PC-9 (cell line): Measurements from ENCODE around the gene SCART1. TPM values are rescaled to one million over a fixed set of nuclear protein-coding genes. Genes with fewer than 3 reads are reported as not detected.

Source experiments
- BruUV-seq: library from RNA; stranded (reverse); fragments of 400-500 nt; replicated peaks from 2 replicates; lab custom pipeline; 2021; lab: Mats Ljungman, UMichigan
- CTCF ChIA-PET: fragments of 300-600 bp; sonication (Branson Sonifier 250); formaldehyde crosslinking; loops from one replicate; lab custom pipeline; 2022; ENCODE audit warnings: antibody characterized with exemption; lab: Charles Lee
- POLR2A ChIA-PET: fragments of 300-600 bp; sonication (Branson Sonifier 250); formaldehyde crosslinking; loops from one replicate; lab custom pipeline; 2022; ENCODE audit warnings: antibody characterized with exemption; ENCODE audit not compliant: unreplicated experiment; lab: Charles Lee
- DNase-seq, 2 experiments: peaks; one replicate each; pipeline versions ENCODE4 v3.0.0 to v3.0.0-alpha.2; 2015 to 2022; ENCODE audit warnings: mixed read lengths in 1 of 2
- H2AFZ ChIP-seq: fragments of 200-600 bp; sonication (generic); 2 replicates; pipeline ENCODE4 v1.8.1; 2017; ENCODE audit warnings: antibody characterized with exemption
- H3F3A ChIP-seq: fragments of 200-600 bp; sonication (generic); 2 replicates; pipeline ENCODE4 v1.8.1; 2017; ENCODE audit warnings: antibody characterized with exemption, mild to moderate bottlenecking, low read depth; ENCODE audit not compliant: insufficient read depth
- H3K27ac ChIP-seq: fragments of 200-600 bp; sonication (generic); 2 replicates; pipeline ENCODE4 v1.6.1; 2016; ENCODE audit warnings: mixed run types
- H3K27me3 ChIP-seq: fragments of 200-600 bp; sonication (generic); 2 replicates; pipeline ENCODE4 v1.6.1; 2016; ENCODE audit warnings: low read depth, mixed run types; ENCODE audit not compliant: insufficient read depth
- H3K36me3 ChIP-seq: fragments of 200-600 bp; sonication (generic); 2 replicates; pipeline ENCODE4 v1.6.1; 2016; ENCODE audit warnings: low read depth, mixed run types
- H3K4me1 ChIP-seq: fragments of 200-600 bp; sonication (generic); replicated peaks from 2 replicates; pipeline ENCODE4 v1.6.1; 2016; ENCODE audit warnings: mixed run types; ENCODE audit not compliant: insufficient read depth
- H3K4me2 ChIP-seq: fragments of 200-600 bp; sonication (generic); 2 replicates; pipeline ENCODE4 v1.6.1; 2017; ENCODE audit warnings: mixed run types
- H3K4me3 ChIP-seq: fragments of 200-600 bp; sonication (generic); 2 replicates; pipeline ENCODE4 v1.6.1; 2016; ENCODE audit warnings: mixed run types
- H3K79me2 ChIP-seq: fragments of 200-600 bp; sonication (generic); 2 replicates; pipeline ENCODE4 v1.6.1; 2017; ENCODE audit warnings: low read depth, mixed run types
- H3K9me2 ChIP-seq: fragments of 200-600 bp; sonication (generic); 2 replicates; pipeline ENCODE4 v1.8.1; 2017; ENCODE audit warnings: mild to moderate bottlenecking; ENCODE audit not compliant: insufficient read depth
- H3K9me3 ChIP-seq: fragments of 200-600 bp; sonication (generic); 2 replicates; pipeline ENCODE4 v1.8.1; 2016; ENCODE audit warnings: low read depth; ENCODE audit not compliant: insufficient read depth
- H4K20me1 ChIP-seq: fragments of 200-600 bp; sonication (generic); 2 replicates; pipeline ENCODE4 v1.8.1; 2017; ENCODE audit not compliant: insufficient read depth
- CTCF ChIP-seq: fragments of 200-600 bp; sonication (generic); conservative IDR thresholded peaks from 2 replicates; pipeline ENCODE4 v1.6.1; 2017; ENCODE audit warnings: mixed run types, antibody characterized with exemption, mild to moderate bottlenecking, moderate library complexity
- EZH2 ChIP-seq: fragments of 200-600 bp; sonication (generic); IDR thresholded peaks from 2 replicates; pipeline ENCODE4 v1.8.0; 2017; ENCODE audit warnings: antibody characterized with exemption, low read depth
- intact Hi-C: fragments of 100-400 bp; cut with micrococcal nuclease; formaldehyde crosslinking; loops from one replicate; pipeline ENCODE4 v1.10.0; 2022; ENCODE audit not compliant: unreplicated experiment
- total RNA-seq: library from RNA; stranded (reverse); gene quantifications from 2 replicates; pipeline ENCODE4 v1.2.3, GENCODE V29; 2021

SCART1 gene
- total RNA-seq, 1 experiment from 2014 or later: 1.0 TPM

GRCh38 chr10:133458021-133458709 lies 4.4 kb downstream of the SCART1 start:
- Histone ChIP-seq H3K4me3 (no peak overlapping the region), H2AFZ (no peak overlapping the region), H3K4me2 (no peak overlapping the region), H3K27ac (no peak overlapping the region), H4K20me1 (no peaks in the 10 kb centered on the region), H3F3A (no peaks in the 10 kb centered on the region), H3K36me3 (no peaks in the 10 kb centered on the region), H3K27me3 (peaks cover 17% of the 10 kb centered on the region), H3K4me1 (no peaks in the 10 kb centered on the region), H3K79me2 (no peaks in the 10 kb centered on the region), H3K9me2 (no peaks in the 10 kb centered on the region), H3K9me3 (no peaks in the 10 kb centered on the region)
- TF ChIP-seq EZH2: no peak
- TF ChIP-seq CTCF: no peak
- intact Hi-C loops: no loop called here
- no peak for DNase-seq
- ChIA-PET CTCF (no interaction called here), POLR2A (no interaction called here)
- no TSS peak for BruUV-seq

GRCh38 chr10:133458710-133459453 lies 5.1 kb downstream of the SCART1 start:
- POLR2A ChIA-PET: no interaction called here
- intact Hi-C loops: no loop called here

More at GRCh38 chr10:133458710-133459453, 5.1 kb downstream of the SCART1 start:
- H3K27ac ChIP-seq: no peak overlapping the region
- no peak for TF ChIP-seq CTCF
- no peak for TF ChIP-seq EZH2
- no peaks in the 10 kb centered on the region for H3K9me3 ChIP-seq
- no peak overlapping the region for H2AFZ ChIP-seq
- H3F3A ChIP-seq: no peaks in the 10 kb centered on the region
- no TSS peak for BruUV-seq
- no peak for DNase-seq
- no peak overlapping the region for H3K4me2 ChIP-seq
- H3K4me1 ChIP-seq: no peaks in the 10 kb centered on the region
- H3K36me3 ChIP-seq: no peaks in the 10 kb centered on the region
- H3K79me2 ChIP-seq: no peaks in the 10 kb centered on the region
- no peak overlapping the region for H3K4me3 ChIP-seq
- no peaks in the 10 kb centered on the region for H4K20me1 ChIP-seq
- no peaks in the 10 kb centered on the region for H3K9me2 ChIP-seq
- peaks cover 17% of the 10 kb centered on the region for H3K27me3 ChIP-seq
- CTCF ChIA-PET: no interaction called here
